ENCODE measurements around the gene CHN2.

Gene CHN2

GRCh38 chr7:29346231-29346978 lies 151.8 kb downstream of the CHN2 start:
- no peak overlapping the region for H3K4me2 ChIP-seq (ENCODE audit: low read length)
- peaks cover 13% of the 10 kb centered on the region for H3K4me1 ChIP-seq (ENCODE audit: control insufficient read depth, insufficient read depth, low read length)
- no peaks in the 10 kb centered on the region for H3K36me3 ChIP-seq (ENCODE audit: insufficient read depth, low read length)
- H3K27me3 ChIP-seq (ENCODE audit: control insufficient read depth, insufficient read depth, low read length), result peaks cover 45% of the 10 kb centered on the region
- no peak overlapping the region for H3K4me3 ChIP-seq (ENCODE audit: low read length)
- no peak overlapping the region for H3K9ac ChIP-seq (ENCODE audit: low read depth, low read length)
- H3K9me3 ChIP-seq (replicated peaks; ENCODE audit: low read length), result no peaks in the 10 kb centered on the region

DNA sequence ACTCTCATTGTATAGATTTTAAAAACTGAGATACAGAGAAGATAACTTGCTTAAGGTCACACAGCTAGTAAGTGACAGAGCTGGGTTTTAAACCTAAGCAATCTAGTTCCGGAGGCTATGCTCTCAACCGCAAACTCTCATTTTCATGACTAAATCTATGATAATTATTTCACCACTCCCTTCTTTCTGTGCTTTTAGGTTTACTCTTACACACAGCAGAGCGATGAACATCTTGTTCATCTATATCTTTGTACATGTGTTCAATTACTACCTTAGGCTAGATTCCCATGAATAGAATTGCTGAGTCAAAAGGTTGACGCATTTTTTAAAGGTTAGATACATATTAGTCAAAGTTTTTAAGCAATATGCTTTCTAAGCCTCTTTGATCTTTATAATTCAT lies 154.8 kb downstream of the CHN2 start:
- no peak overlapping the region for H3K4me3 ChIP-seq (ENCODE audit: low read length)
- no peaks in the 10 kb centered on the region for H3K4me1 ChIP-seq (ENCODE audit: control insufficient read depth, insufficient read depth, low read length)
- no peak overlapping the region for H3K4me2 ChIP-seq (ENCODE audit: low read length)
- H3K36me3 ChIP-seq (ENCODE audit: insufficient read depth, low read length), result no peaks in the 10 kb centered on the region
- H3K9ac ChIP-seq (ENCODE audit: low read depth, low read length), result no peak overlapping the region
- peaks cover 58% of the 10 kb centered on the region for H3K27me3 ChIP-seq (ENCODE audit: control insufficient read depth, insufficient read depth, low read length)
- no peaks in the 10 kb centered on the region for H3K9me3 ChIP-seq (replicated peaks; ENCODE audit: low read length)

GRCh38 chr7:29350351-29350750 lies 155.8 kb downstream of the CHN2 start:
- no peaks in the 10 kb centered on the region for H3K4me1 ChIP-seq (ENCODE audit: control insufficient read depth, insufficient read depth, low read length)
- peaks cover 58% of the 10 kb centered on the region for H3K27me3 ChIP-seq (ENCODE audit: control insufficient read depth, insufficient read depth, low read length)
- H3K36me3 ChIP-seq (ENCODE audit: insufficient read depth, low read length), result no peaks in the 10 kb centered on the region
- H3K9ac ChIP-seq (ENCODE audit: low read depth, low read length), result no peak overlapping the region
- H3K9me3 ChIP-seq (replicated peaks; ENCODE audit: low read length), result no peaks in the 10 kb centered on the region
- no peak overlapping the region for H3K4me2 ChIP-seq (ENCODE audit: low read length)
- no peak overlapping the region for H3K4me3 ChIP-seq (ENCODE audit: low read length)

- Histone ChIP-seq H3K27me3 (ENCODE audit: control insufficient read depth, insufficient read depth, low read length) (peaks cover 46% of the 10 kb centered on the region), H3K4me2 (ENCODE audit: low read length) (no peak overlapping the region), H3K9me3 (replicated peaks; ENCODE audit: low read length) (no peaks in the 10 kb centered on the region), H3K36me3 (ENCODE audit: insufficient read depth, low read length) (no peaks in the 10 kb centered on the region), H3K4me1 (ENCODE audit: control insufficient read depth, insufficient read depth, low read length) (no peaks in the 10 kb centered on the region), H3K9ac (ENCODE audit: low read depth, low read length) (no peak overlapping the region), H3K4me3 (ENCODE audit: low read length) (no peak overlapping the region)
Observed at GRCh38 chr7:29352041-29352440, 157.5 kb downstream of the CHN2 start.

GRCh38 chr7:29353810-29354209 lies 159.2 kb downstream of the CHN2 start:
- Histone ChIP-seq H3K4me3 (ENCODE audit: low read length) (no peak overlapping the region), H3K36me3 (ENCODE audit: insufficient read depth, low read length) (no peaks in the 10 kb centered on the region), H3K9me3 (replicated peaks; ENCODE audit: low read length) (no peaks in the 10 kb centered on the region), H3K4me2 (ENCODE audit: low read length) (no peak overlapping the region), H3K9ac (ENCODE audit: low read depth, low read length) (no peak overlapping the region), H3K4me1 (ENCODE audit: control insufficient read depth, insufficient read depth, low read length) (no peaks in the 10 kb centered on the region), H3K27me3 (ENCODE audit: control insufficient read depth, insufficient read depth, low read length) (peaks cover 38% of the 10 kb centered on the region)

DNA sequence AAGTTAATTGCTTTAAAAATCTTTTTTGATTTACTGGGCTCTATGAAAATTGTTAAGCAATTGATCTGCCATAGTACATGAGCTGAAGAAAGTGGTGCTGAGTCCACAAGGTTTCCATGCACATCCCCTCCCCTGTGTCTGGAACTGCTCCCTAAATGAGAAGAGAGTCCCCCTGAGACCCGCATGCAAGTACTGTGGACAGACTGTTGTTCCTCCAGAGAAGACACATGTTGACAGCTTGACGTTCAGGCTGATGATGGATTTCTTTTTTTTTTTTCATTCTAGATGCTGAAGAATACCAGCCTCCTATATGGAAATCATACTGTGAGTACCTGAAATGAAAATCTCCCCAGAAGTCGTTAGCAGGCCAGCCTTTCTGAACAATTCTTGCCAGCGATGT lies 159.8 kb downstream of the CHN2 start:
- Histone ChIP-seq H3K36me3 (ENCODE audit: insufficient read depth, low read length) (no peaks in the 10 kb centered on the region), H3K4me1 (ENCODE audit: control insufficient read depth, insufficient read depth, low read length) (no peaks in the 10 kb centered on the region), H3K9ac (ENCODE audit: low read depth, low read length) (no peak overlapping the region), H3K4me3 (ENCODE audit: low read length) (no peak overlapping the region), H3K27me3 (ENCODE audit: control insufficient read depth, insufficient read depth, low read length) (peaks cover 32% of the 10 kb centered on the region), H3K4me2 (ENCODE audit: low read length) (no peak overlapping the region), H3K9me3 (replicated peaks; ENCODE audit: low read length) (no peaks in the 10 kb centered on the region)

DNA sequence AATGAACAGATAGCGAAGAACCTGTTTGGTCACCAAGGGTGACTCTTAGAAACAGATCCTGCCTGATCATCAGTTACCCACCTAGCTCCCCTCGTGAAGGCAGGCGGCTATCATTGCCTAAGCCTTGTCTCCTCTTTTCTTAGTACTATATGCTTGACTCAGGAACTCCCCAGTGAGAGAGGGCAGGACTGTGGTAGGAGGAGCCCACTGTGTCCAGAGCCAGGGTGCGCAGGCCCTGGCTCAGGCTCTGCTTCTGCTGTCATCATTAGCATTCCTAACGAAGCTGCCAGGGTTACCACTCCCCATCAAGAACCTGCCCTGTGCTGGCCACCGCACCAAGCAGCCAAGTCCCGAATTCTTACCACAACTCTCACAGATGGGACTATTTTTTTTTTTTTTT lies 160.8 kb downstream of the CHN2 start:
- Histone ChIP-seq H3K9me3 (replicated peaks; ENCODE audit: low read length) (no peaks in the 10 kb centered on the region), H3K4me3 (ENCODE audit: low read length) (no peak overlapping the region), H3K4me2 (ENCODE audit: low read length) (no peak overlapping the region), H3K4me1 (ENCODE audit: control insufficient read depth, insufficient read depth, low read length) (no peaks in the 10 kb centered on the region), H3K36me3 (ENCODE audit: insufficient read depth, low read length) (no peaks in the 10 kb centered on the region), H3K27me3 (ENCODE audit: control insufficient read depth, insufficient read depth, low read length) (peaks cover 26% of the 10 kb centered on the region), H3K9ac (ENCODE audit: low read depth, low read length) (no peak overlapping the region)

DNA sequence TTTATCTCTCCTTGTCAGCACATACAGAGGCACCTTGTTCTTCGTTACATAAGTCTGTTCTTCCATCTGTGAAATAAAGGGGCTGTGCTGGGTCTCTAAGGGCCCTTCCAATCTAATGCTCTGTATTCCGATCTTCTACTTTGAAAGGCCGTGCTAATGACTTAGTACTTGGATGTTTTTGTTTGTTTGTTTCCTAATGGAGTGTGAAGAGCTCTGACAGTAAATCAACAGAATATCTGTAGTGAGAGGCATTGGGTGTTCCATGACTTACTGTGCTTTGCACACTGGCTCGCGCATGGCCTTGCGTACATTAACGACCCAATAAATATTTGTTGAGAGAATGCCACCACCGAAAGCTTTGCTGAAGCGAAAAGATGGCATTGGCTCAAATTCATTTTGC lies 162.1 kb downstream of the CHN2 start:
- H3K9ac ChIP-seq (ENCODE audit: low read depth, low read length), result no peak overlapping the region
- H3K27me3 ChIP-seq (ENCODE audit: control insufficient read depth, insufficient read depth, low read length), result peaks cover 31% of the 10 kb centered on the region

DNA sequence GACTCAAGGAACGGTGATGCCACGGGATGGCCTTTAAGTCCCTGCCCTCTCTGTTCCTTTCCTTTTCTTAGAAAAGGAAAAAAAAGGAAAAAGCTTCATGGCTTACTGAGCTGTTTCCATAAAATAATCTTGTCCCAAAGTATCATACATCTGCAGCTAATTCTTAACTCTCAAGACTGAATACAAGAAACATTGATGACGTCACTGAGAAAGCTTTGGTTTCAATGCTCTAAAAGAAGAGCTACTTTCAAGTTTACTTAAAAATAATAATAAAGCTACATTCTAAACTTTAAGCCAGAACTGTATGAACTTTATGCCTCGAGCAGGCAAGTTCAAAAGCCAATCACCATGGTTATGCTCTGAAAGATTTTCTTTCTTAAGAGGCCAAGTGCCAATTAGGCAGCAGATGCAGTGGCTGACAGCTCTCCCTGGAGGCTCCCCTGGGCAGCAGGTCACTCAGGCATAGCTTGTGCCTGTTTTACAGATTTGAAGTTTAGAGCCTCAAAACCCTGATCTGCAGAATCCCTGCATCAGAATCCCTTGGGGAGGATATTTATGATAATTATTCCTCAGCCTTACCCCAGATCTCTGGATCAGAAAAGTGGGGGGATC lies 165.0 kb downstream of the CHN2 start:
- Histone ChIP-seq H3K36me3 (ENCODE audit: insufficient read depth, low read length) (no peaks in the 10 kb centered on the region), H3K27me3 (ENCODE audit: control insufficient read depth, insufficient read depth, low read length) (peaks cover 35% of the 10 kb centered on the region), H3K4me3 (ENCODE audit: low read length) (no peak overlapping the region), H3K4me2 (ENCODE audit: low read length) (no peak overlapping the region), H3K9me3 (replicated peaks; ENCODE audit: low read length) (no peaks in the 10 kb centered on the region), H3K4me1 (ENCODE audit: control insufficient read depth, insufficient read depth, low read length) (no peaks in the 10 kb centered on the region), H3K9ac (ENCODE audit: low read depth, low read length) (no peak overlapping the region)

More for the DNA sequence above, 162.1 kb downstream of the CHN2 start:
- Histone ChIP-seq H3K9me3 (replicated peaks; ENCODE audit: low read length) (no peaks in the 10 kb centered on the region), H3K4me2 (ENCODE audit: low read length) (no peak overlapping the region), H3K36me3 (ENCODE audit: insufficient read depth, low read length) (no peaks in the 10 kb centered on the region), H3K4me1 (ENCODE audit: control insufficient read depth, insufficient read depth, low read length) (no peaks in the 10 kb centered on the region), H3K4me3 (ENCODE audit: low read length) (no peak overlapping the region)

- H3K4me3 ChIP-seq (ENCODE audit: low read length), result no peak overlapping the region
- no peak overlapping the region for H3K9ac ChIP-seq (ENCODE audit: low read depth, low read length)
- no peaks in the 10 kb centered on the region for H3K4me1 ChIP-seq (ENCODE audit: control insufficient read depth, insufficient read depth, low read length)
- H3K36me3 ChIP-seq (ENCODE audit: insufficient read depth, low read length), result no peaks in the 10 kb centered on the region
- no peaks in the 10 kb centered on the region for H3K9me3 ChIP-seq (replicated peaks; ENCODE audit: low read length)
- peaks cover 47% of the 10 kb centered on the region for H3K27me3 ChIP-seq (ENCODE audit: control insufficient read depth, insufficient read depth, low read length)
- H3K4me2 ChIP-seq (ENCODE audit: low read length), result no peak overlapping the region
Observed at GRCh38 chr7:29360633-29361625, 166.4 kb downstream of the CHN2 start.

- Histone ChIP-seq H3K27me3 (ENCODE audit: control insufficient read depth, insufficient read depth, low read length) (peaks cover 54% of the 10 kb centered on the region), H3K36me3 (ENCODE audit: insufficient read depth, low read length) (no peaks in the 10 kb centered on the region), H3K4me1 (ENCODE audit: control insufficient read depth, insufficient read depth, low read length) (no peaks in the 10 kb centered on the region), H3K4me3 (ENCODE audit: low read length) (no peak overlapping the region), H3K4me2 (ENCODE audit: low read length) (no peak overlapping the region), H3K9ac (ENCODE audit: low read depth, low read length) (no peak overlapping the region), H3K9me3 (replicated peaks; ENCODE audit: low read length) (no peaks in the 10 kb centered on the region)
Observed at GRCh38 chr7:29362380-29362779, 167.8 kb downstream of the CHN2 start.

All from skeletal muscle satellite cell (primary cell).